GM15510 (cell line): ENCODE results near the gene SHROOM2.

Source experiments
- POLR2A ChIP-seq: IDR thresholded peaks from 3 replicates; pipeline ENCODE4 v1.6.1; 2011; ENCODE audit warnings: borderline replicate concordance; ENCODE audit not compliant: insufficient read length; ENCODE audit errors: extremely low read depth

SHROOM2 gene

GRCh38 chrX:9871701-9872268 lies 85.6 kb downstream of the SHROOM2 start:
- no peak for TF ChIP-seq POLR2A

- TF ChIP-seq POLR2A = no peak
Measured at GRCh38 chrX:9873360-9873759, 87.1 kb downstream of the SHROOM2 start.

- TF ChIP-seq POLR2A = no peak
Measured at GRCh38 chrX:9873952-9874351, 87.7 kb downstream of the SHROOM2 start.

- no peak for TF ChIP-seq POLR2A
Measured at GRCh38 chrX:9874483-9874882, 88.3 kb downstream of the SHROOM2 start.

GRCh38 chrX:9875801-9876200 lies 89.6 kb downstream of the SHROOM2 start:
- TF ChIP-seq POLR2A = no peak

- TF ChIP-seq POLR2A = no peak
Measured at GRCh38 chrX:9876201-9876600, 90.0 kb downstream of the SHROOM2 start.

- no peak for TF ChIP-seq POLR2A
Measured at GRCh38 chrX:9878146-9878820, 92.1 kb downstream of the SHROOM2 start.

GRCh38 chrX:9880237-9880636 lies 94.0 kb downstream of the SHROOM2 start:
- TF ChIP-seq POLR2A = no peak

- TF ChIP-seq POLR2A = no peak
Measured at GRCh38 chrX:9880870-9881269, 94.6 kb downstream of the SHROOM2 start.

GRCh38 chrX:9882669-9883446 lies 96.6 kb downstream of the SHROOM2 start:
- no peak for TF ChIP-seq POLR2A

GRCh38 chrX:9884031-9884779 lies 98.0 kb downstream of the SHROOM2 start:
- TF ChIP-seq POLR2A = no peak

GRCh38 chrX:9885150-9885549 lies 98.9 kb downstream of the SHROOM2 start:
- TF ChIP-seq POLR2A = no peak

- no peak for TF ChIP-seq POLR2A
Measured at GRCh38 chrX:9887659-9888297, 101.5 kb downstream of the SHROOM2 start.

- no peak for TF ChIP-seq POLR2A
Measured at GRCh38 chrX:9888953-9889470, 102.8 kb downstream of the SHROOM2 start.
